GM23338 (cell line): ENCODE measurements around the gene ACCS. TPM values are rescaled to one million over a fixed set of nuclear protein-coding genes. Genes with fewer than 3 reads are reported as not detected.

Experiments
- ATAC-seq: fragments of 200-7000 bp; cut with Tn5 transposase; 3 replicates; pipeline ENCODE4 v1.9.1; 2020
- DNase-seq: peaks from one replicate; pipeline ENCODE4 v3.0.0-alpha.2; 2015; ENCODE audit warnings: low spot score
- H2AFZ ChIP-seq: fragments of 200-600 bp; sonication (generic); 2 replicates; pipeline ENCODE4 v1.8.0; 2016; ENCODE audit warnings: antibody characterized with exemption, mild to moderate bottlenecking, moderate library complexity
- H3F3A ChIP-seq: fragments of 200-600 bp; sonication (generic); replicated peaks from 2 replicates; pipeline ENCODE4 v1.8.0; 2017; ENCODE audit warnings: antibody characterized with exemption, mixed run types, low read depth
- H3K27ac ChIP-seq: fragments of 200-600 bp; sonication (generic); 2 replicates; pipeline ENCODE4 v1.6.1; 2016; ENCODE audit warnings: low read depth
- H3K27me3 ChIP-seq: fragments of 200-600 bp; sonication (generic); 2 replicates; pipeline ENCODE4 v1.8.0; 2016; ENCODE audit warnings: mild to moderate bottlenecking, mixed run types, moderate library complexity; ENCODE audit not compliant: insufficient read depth
- H3K36me3 ChIP-seq: fragments of 200-600 bp; sonication (generic); 2 replicates; pipeline ENCODE4 v1.8.0; 2016; ENCODE audit warnings: mild to moderate bottlenecking; ENCODE audit not compliant: insufficient read depth
- H3K4me1 ChIP-seq: fragments of 200-600 bp; sonication (generic); 2 replicates; pipeline ENCODE4 v1.8.0; 2016; ENCODE audit warnings: mild to moderate bottlenecking, moderate library complexity; ENCODE audit not compliant: insufficient read depth
- H3K4me2 ChIP-seq: fragments of 200-600 bp; sonication (generic); 2 replicates; pipeline ENCODE4 v1.7.1; 2017; ENCODE audit warnings: mixed run types
- H3K4me3 ChIP-seq: fragments of 200-600 bp; sonication (generic); 2 replicates; pipeline ENCODE4 v1.6.1; 2016; ENCODE audit warnings: mixed run types
- H3K79me2 ChIP-seq: fragments of 200-600 bp; sonication (generic); replicated peaks from 2 replicates; pipeline ENCODE4 v1.8.0; 2017; ENCODE audit warnings: mild to moderate bottlenecking; ENCODE audit not compliant: insufficient read depth
- H3K9me2 ChIP-seq: fragments of 200-600 bp; sonication (generic); 2 replicates; pipeline ENCODE4 v1.8.0; 2017; ENCODE audit not compliant: insufficient read depth
- H4K20me1 ChIP-seq: fragments of 200-600 bp; sonication (generic); replicated peaks from 2 replicates; pipeline ENCODE4 v1.8.0; 2017; ENCODE audit warnings: mild to moderate bottlenecking; ENCODE audit not compliant: insufficient read depth
- H3K27ac Mint-ChIP-seq: 2 replicates; pipeline ENCODE4 v1.8.0; 2020; ENCODE audit warnings: inconsistent platforms, mild to moderate bottlenecking, moderate library complexity, mixed read lengths
- H3K27me3 Mint-ChIP-seq: 3 replicates; pipeline ENCODE4 v1.8.0; 2022; ENCODE audit warnings: low read depth, mild to moderate bottlenecking, moderate library complexity, mixed read lengths, inconsistent platforms; ENCODE audit not compliant: insufficient read depth, poor library complexity
- H3K36me3 Mint-ChIP-seq: 3 replicates; pipeline ENCODE4 v1.8.0; 2021; ENCODE audit warnings: low read depth, mild to moderate bottlenecking, inconsistent platforms, moderate library complexity, mixed read lengths
- H3K4me1 Mint-ChIP-seq: 3 replicates; pipeline ENCODE4 v1.8.0; 2020; ENCODE audit warnings: mild to moderate bottlenecking, inconsistent platforms, mixed read lengths
- H3K4me3 Mint-ChIP-seq: 3 replicates; pipeline ENCODE4 v1.8.0; 2021; ENCODE audit warnings: moderate library complexity, mild to moderate bottlenecking, inconsistent platforms, mixed read lengths
- H3K9me3 Mint-ChIP-seq: 3 replicates; pipeline ENCODE4 v1.8.0; 2020; ENCODE audit warnings: moderate library complexity, mild to moderate bottlenecking, inconsistent platforms, mixed read lengths
- CREB1 ChIP-seq: fragments of 250-450 bp; sonication (Bioruptor Pico); IDR thresholded peaks from 2 replicates; pipeline ENCODE4 v1.5.0; 2020; ENCODE audit warnings: low read depth, mild to moderate bottlenecking, moderate library complexity
- CTCF ChIP-seq, 2 experiments: fragments of 200-600 bp in 1 of 2; sonication (generic) in 1 of 2; conservative IDR thresholded peaks; 2 replicates each; pipeline versions ENCODE4 v1.5.1 to v1.6.1; 2016 to 2017; ENCODE audit warnings: antibody characterized with exemption in 2 of 2, low read depth in 2 of 2, mild to moderate bottlenecking in 2 of 2, moderate library complexity in 1 of 2
- EZH2 ChIP-seq: fragments of 200-600 bp; sonication (generic); IDR thresholded peaks from one replicate; pipeline ENCODE4 v1.8.0; 2017; ENCODE audit warnings: antibody characterized with exemption, mild to moderate bottlenecking, low read depth; ENCODE audit not compliant: unreplicated experiment
- EZH2phosphoT487 ChIP-seq: fragments of 200-600 bp; sonication (generic); IDR thresholded peaks from one replicate; pipeline ENCODE4 v1.8.1; 2018; ENCODE audit warnings: antibody characterized with exemption; ENCODE audit not compliant: unreplicated experiment
- REST ChIP-seq: IDR thresholded peaks from one replicate; pipeline ENCODE4 v1.6.1; 2018; ENCODE audit warnings: antibody characterized with exemption; ENCODE audit not compliant: unreplicated experiment
- STAT1 ChIP-seq: IDR thresholded peaks from one replicate; pipeline ENCODE4 v1.6.1; 2016; ENCODE audit warnings: antibody characterized with exemption; ENCODE audit not compliant: unreplicated experiment
- ZNF114 ChIP-seq: fragments of 250-450 bp; sonication (Bioruptor Pico); IDR thresholded peaks from 2 replicates; pipeline ENCODE4 v1.5.0; 2020; ENCODE audit warnings: mild to moderate bottlenecking, moderate library complexity
- ZNF462 ChIP-seq: fragments of 250-450 bp; sonication (Bioruptor Pico); IDR thresholded peaks from 2 replicates; pipeline ENCODE4 v1.5.0; 2020; ENCODE audit warnings: mild to moderate bottlenecking, moderate library complexity
- polyA plus RNA-seq: library from polyadenylated mRNA; unstranded; fragments of >200 nt; fragmentation: Nextera tagmentation; extraction: Ambion mirVana; gene quantifications from 2 replicates; pipeline ENCODE4 v1.2.1, GENCODE V29; 2016
- total RNA-seq: library from RNA; depleted of rRNA; stranded (reverse); fragments of >200 nt; shearing (Covaris generic); gene quantifications from 2 replicates; pipeline ENCODE4 v1.2.3, GENCODE V29; 2014
- TF ChIP-seq, protein P1 (sequence below): IDR thresholded peaks from 2 replicates; pipeline ENCODE4 v1.6.1; 2016; ENCODE audit warnings: antibody characterized with exemption

Gene ACCS
- total and polyA plus RNA-seq, 2 experiments from 2014 or later, result 3.6 to 6.6 TPM

DNA sequence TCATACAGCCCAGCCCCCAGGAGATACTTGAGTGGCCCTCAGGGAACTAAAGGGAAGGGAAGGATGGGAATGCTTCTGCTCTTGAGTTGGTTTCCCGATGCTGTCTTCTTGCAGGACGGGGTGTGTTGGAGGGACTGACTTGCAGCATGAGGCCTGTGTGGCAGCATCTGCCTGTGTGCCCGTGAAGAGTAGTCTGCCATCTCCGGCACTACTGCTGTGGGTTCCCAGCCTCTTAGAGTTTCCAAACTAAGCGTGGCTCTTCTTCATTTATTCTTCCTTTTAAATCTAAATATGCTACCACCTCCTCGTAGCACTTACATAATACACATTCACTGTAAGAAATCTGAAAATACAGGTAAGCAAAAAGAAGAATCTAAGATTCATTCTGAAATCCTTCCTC, 42.2 kb downstream of the ACCS start (continued):
- TF ChIP-seq REST (no peak), EZH2 (no peak), ZNF114 (CRISPR knock-in tag) (no peak), EZH2phosphoT487 (no peak), CREB1 (CRISPR knock-in tag) (no peak), STAT1 (no peak)
- TF ChIP-seq, protein P1, sequence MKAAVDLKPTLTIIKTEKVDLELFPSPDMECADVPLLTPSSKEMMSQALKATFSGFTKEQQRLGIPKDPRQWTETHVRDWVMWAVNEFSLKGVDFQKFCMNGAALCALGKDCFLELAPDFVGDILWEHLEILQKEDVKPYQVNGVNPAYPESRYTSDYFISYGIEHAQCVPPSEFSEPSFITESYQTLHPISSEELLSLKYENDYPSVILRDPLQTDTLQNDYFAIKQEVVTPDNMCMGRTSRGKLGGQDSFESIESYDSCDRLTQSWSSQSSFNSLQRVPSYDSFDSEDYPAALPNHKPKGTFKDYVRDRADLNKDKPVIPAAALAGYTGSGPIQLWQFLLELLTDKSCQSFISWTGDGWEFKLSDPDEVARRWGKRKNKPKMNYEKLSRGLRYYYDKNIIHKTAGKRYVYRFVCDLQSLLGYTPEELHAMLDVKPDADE, result no peak

GRCh38 chr11:44110231-44110679, 44.2 kb downstream of the ACCS start:
- Histone ChIP-seq H3K4me3 (no peak overlapping the region), H3K27me3 (no peaks in the 10 kb centered on the region), H3F3A (no peaks in the 10 kb centered on the region), H3K4me2 (no peak overlapping the region), H3K4me1 (no peaks in the 10 kb centered on the region), H3K9me2 (no peaks in the 10 kb centered on the region), H2AFZ (no peak overlapping the region), H3K79me2 (peaks cover 2% of the 10 kb centered on the region; the same call in 1 of the 2 replicates), H3K27ac (no peak overlapping the region), H4K20me1 (no peaks in the 10 kb centered on the region; the same call in 1 of the 2 replicates), H3K36me3 (no peaks in the 10 kb centered on the region)
- peak; percentile 83 for ATAC-seq
- no peaks in the 10 kb centered on the region for H3K9me3 Mint-ChIP-seq
- H3K27me3 Mint-ChIP-seq, result peaks cover 4% of the 10 kb centered on the region
- H3K4me3 Mint-ChIP-seq, result no peak overlapping the region
- peaks cover 9% of the 10 kb centered on the region for H3K36me3 Mint-ChIP-seq
- H3K27ac Mint-ChIP-seq, result no peak overlapping the region
- DNase-seq, result peak; percentile 62
- peaks cover 10% of the 10 kb centered on the region for H3K4me1 Mint-ChIP-seq
- TF ChIP-seq ZNF462 (CRISPR knock-in tag) (no peak), CTCF (conservative IDR thresholded peaks at IDR 0.05; ENCODE audit: low read depth in 2 of 2) (peak; percentile 83 to 93)
